RWPE2 (cell line): ENCODE data around the gene PSTPIP1.

Experiments used
- ATAC-seq: fragments of 200-7000 bp; cut with Tn5 transposase; 3 replicates; pipeline ENCODE4 v1.9.1; 2021; ENCODE audit warnings: low read depth
- DNase-seq: peaks from one replicate; pipeline ENCODE4 v3.0.0-alpha.2; 2020; ENCODE audit warnings: low spot score
- H3K27ac ChIP-seq: fragments of 450-650 bp; 2 replicates; pipeline ENCODE4 v1.5.1; 2017; ENCODE audit warnings: mild to moderate bottlenecking; ENCODE audit not compliant: poor library complexity, severe bottlenecking
- H3K27me3 ChIP-seq: fragments of 250-450 bp; sonication (Bioruptor Pico); 2 replicates; pipeline ENCODE4 v1.5.1; 2021; ENCODE audit warnings: mild to moderate bottlenecking, moderate library complexity; ENCODE audit not compliant: insufficient read depth, poor library complexity, severe bottlenecking
- H3K36me3 ChIP-seq: fragments of 250-450 bp; sonication (Bioruptor Pico); 2 replicates; pipeline ENCODE4 v1.5.1; 2020; ENCODE audit warnings: low read depth, mild to moderate bottlenecking, moderate library complexity
- H3K4me1 ChIP-seq: fragments of 250-450 bp; sonication (Bioruptor Pico); 2 replicates; pipeline ENCODE4 v1.5.1; 2021; ENCODE audit warnings: mild to moderate bottlenecking, moderate library complexity; ENCODE audit not compliant: insufficient read depth, poor library complexity, severe bottlenecking
- H3K4me3 ChIP-seq: fragments of 250-450 bp; sonication (Bioruptor Pico); 2 replicates; pipeline ENCODE4 v1.5.1; 2021; ENCODE audit warnings: mild to moderate bottlenecking, moderate library complexity; ENCODE audit not compliant: severe bottlenecking
- H3K9me3 ChIP-seq: fragments of 250-450 bp; sonication (Bioruptor Pico); 2 replicates; pipeline ENCODE4 v1.5.1; 2021; ENCODE audit warnings: mild to moderate bottlenecking, moderate library complexity; ENCODE audit not compliant: severe bottlenecking
- TF ChIP-seq, protein P1 (sequence below): fragments of 450-650 bp; IDR thresholded peaks from one replicate; pipeline ENCODE4 v1.5.1; 2017; ENCODE audit warnings: mild to moderate bottlenecking, moderate library complexity; ENCODE audit not compliant: poor library complexity, severe bottlenecking

PSTPIP1 gene

DNA sequence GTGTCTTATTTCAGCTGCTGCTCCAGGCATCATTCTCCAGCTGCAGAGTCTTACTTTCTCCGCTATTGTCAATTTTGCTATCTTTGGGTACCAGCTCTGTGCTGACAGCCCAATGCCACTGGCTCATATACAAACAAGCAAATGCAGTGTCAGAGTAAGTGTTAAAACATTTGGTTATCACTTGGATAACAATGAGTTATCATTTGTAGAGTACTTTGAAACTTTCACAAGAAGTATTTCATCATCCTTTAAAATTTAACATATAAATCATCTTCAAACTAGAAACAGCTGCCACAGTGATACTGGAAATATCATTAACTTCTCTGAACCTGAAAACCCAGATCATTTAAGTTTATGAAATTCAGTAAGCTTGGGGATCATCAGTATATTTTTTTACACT, 62.1 kb downstream of the PSTPIP1 start:
- Histone ChIP-seq H3K27me3 (no peaks in the 10 kb centered on the region), H3K9me3 (no peaks in the 10 kb centered on the region), H3K4me3 (no peak overlapping the region), H3K4me1 (peaks cover 40% of the 10 kb centered on the region), H3K27ac (peak overlapping the region; percentile 0), H3K36me3 (peaks cover 31% of the 10 kb centered on the region)
- TF ChIP-seq, protein P1, sequence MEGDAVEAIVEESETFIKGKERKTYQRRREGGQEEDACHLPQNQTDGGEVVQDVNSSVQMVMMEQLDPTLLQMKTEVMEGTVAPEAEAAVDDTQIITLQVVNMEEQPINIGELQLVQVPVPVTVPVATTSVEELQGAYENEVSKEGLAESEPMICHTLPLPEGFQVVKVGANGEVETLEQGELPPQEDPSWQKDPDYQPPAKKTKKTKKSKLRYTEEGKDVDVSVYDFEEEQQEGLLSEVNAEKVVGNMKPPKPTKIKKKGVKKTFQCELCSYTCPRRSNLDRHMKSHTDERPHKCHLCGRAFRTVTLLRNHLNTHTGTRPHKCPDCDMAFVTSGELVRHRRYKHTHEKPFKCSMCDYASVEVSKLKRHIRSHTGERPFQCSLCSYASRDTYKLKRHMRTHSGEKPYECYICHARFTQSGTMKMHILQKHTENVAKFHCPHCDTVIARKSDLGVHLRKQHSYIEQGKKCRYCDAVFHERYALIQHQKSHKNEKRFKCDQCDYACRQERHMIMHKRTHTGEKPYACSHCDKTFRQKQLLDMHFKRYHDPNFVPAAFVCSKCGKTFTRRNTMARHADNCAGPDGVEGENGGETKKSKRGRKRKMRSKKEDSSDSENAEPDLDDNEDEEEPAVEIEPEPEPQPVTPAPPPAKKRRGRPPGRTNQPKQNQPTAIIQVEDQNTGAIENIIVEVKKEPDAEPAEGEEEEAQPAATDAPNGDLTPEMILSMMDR, result no peak
- no peak for ATAC-seq
- no peak for DNase-seq

DNA sequence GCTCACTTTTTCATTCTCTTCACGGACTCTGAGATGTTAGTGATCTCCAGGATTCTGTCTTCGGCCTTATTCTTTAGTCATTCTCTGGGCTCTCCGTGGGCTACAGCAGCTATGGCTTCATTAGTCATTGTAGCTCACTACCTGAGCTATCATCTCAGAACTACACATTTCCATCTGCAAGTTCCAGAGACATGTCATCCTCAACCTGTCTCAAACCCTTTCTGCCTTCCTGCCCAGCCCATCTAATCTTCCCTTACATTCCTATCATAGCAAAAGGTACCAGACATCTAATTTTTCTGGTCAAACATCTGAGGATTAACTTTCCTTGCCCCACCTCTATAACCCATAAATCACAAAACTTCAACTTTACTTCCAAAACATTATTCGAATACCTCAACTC, 62.8 kb downstream of the PSTPIP1 start:
- DNase-seq, result no peak
- H3K4me3 ChIP-seq, result no peak overlapping the region
- ATAC-seq, result peak; percentile 74
- no peaks in the 10 kb centered on the region for H3K27me3 ChIP-seq
- peak overlapping the region; percentile 0 for H3K27ac ChIP-seq
- H3K36me3 ChIP-seq, result peaks cover 25% of the 10 kb centered on the region
- TF ChIP-seq, protein P1, result no peak
- H3K4me1 ChIP-seq, result peaks cover 40% of the 10 kb centered on the region
- no peaks in the 10 kb centered on the region for H3K9me3 ChIP-seq

DNA sequence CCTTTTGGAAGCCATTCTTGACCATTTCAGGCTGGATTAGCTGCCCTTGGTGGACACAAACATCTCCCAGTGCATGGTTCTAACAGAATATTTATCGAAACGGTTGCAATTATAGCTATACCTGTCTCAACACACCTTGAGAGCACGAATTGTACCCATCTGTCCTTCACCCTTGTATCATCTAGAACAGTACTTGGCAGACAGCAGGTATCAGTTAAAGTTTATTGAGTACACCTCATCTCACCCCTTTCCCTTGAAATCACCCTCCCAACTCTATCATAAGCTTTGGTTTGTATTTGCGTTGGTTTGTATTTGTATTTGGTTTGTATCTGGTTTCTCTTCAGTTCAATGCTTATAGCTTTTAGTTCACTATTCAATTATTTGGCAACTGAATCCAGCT, 63.5 kb downstream of the PSTPIP1 start:
- Histone ChIP-seq H3K36me3 (peaks cover 20% of the 10 kb centered on the region), H3K9me3 (no peaks in the 10 kb centered on the region), H3K27ac (no peak overlapping the region), H3K4me3 (no peak overlapping the region), H3K4me1 (peaks cover 41% of the 10 kb centered on the region), H3K27me3 (no peaks in the 10 kb centered on the region)
- no peak for ATAC-seq
- TF ChIP-seq, protein P1, result no peak
- DNase-seq, result no peak

DNA sequence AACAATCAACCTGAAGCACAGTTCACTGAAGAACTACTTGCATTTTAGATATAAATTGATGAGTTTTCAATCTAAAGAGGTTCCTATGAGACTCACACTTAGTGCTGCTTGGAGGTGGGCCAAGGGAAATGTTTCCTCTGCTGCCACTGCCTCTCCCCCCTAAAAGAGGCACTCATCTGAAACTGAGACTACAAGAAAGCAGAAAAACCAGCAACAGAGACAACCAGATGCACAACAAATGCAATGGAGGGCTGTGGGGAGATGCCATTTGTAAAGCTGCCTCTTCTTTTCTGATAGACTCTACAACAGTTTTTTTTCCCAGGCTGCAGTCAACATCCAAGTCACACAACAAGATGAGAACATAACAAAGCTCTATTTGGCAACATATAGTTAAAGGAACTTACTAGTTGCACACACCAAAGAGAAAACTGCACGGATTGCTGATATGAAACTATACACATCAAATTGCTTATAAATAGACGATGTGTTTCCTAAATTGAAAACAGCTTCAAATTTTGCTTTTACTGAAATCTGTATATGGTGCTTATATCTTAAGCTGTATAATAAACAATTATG, 64.9 kb downstream of the PSTPIP1 start:
- no peaks in the 10 kb centered on the region for H3K9me3 ChIP-seq
- TF ChIP-seq, protein P1, result no peak
- no peaks in the 10 kb centered on the region for H3K27me3 ChIP-seq
- no peak overlapping the region for H3K27ac ChIP-seq
- H3K36me3 ChIP-seq, result peaks cover 10% of the 10 kb centered on the region
- peaks cover 48% of the 10 kb centered on the region for H3K4me1 ChIP-seq
- ATAC-seq (no peak), DNase-seq (no peak)
- H3K4me3 ChIP-seq, result no peak overlapping the region

DNA sequence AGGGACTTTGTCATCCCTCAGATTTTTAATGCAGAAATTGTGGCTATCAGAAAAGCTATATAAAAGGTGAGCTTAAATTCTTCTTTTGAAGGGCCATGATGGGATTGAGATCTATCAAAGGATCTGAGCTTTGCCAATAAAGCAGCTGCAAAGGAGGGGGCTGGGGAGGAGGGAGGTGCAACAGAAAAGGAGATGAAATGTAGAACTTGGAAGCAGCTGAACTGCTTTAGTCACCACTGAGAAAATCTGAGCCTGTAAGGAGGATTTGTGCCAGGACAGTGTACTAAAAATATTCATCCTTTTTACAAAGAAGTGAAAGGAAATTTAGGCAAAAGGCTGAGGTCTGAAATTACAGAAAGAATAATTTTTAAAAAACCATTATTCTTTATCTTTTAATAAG, 65.6 kb downstream of the PSTPIP1 start:
- Histone ChIP-seq H3K27ac (no peak overlapping the region), H3K4me1 (peaks cover 55% of the 10 kb centered on the region), H3K9me3 (no peaks in the 10 kb centered on the region), H3K36me3 (peaks cover 7% of the 10 kb centered on the region), H3K27me3 (no peaks in the 10 kb centered on the region), H3K4me3 (no peak overlapping the region)
- ATAC-seq, result no peak
- TF ChIP-seq, protein P1, result no peak
- no peak for DNase-seq
